GM21423 (cell line): Measurements from ENCODE around the gene INKA1.
"Not testable (repeated sequence)": the region's sequence is repeated elsewhere in the genome, so short reads cannot be mapped to it uniquely, and the experiment has no call there.

ENCODE experiments used
- ATAC-seq: cut with Tn5 transposase; IDR thresholded peaks from one replicate; pipeline ENCODE4 v1.9.1; 2021; ENCODE audit warnings: mild to moderate bottlenecking, moderate library complexity; ENCODE audit not compliant: unreplicated experiment

Gene INKA1

DNA sequence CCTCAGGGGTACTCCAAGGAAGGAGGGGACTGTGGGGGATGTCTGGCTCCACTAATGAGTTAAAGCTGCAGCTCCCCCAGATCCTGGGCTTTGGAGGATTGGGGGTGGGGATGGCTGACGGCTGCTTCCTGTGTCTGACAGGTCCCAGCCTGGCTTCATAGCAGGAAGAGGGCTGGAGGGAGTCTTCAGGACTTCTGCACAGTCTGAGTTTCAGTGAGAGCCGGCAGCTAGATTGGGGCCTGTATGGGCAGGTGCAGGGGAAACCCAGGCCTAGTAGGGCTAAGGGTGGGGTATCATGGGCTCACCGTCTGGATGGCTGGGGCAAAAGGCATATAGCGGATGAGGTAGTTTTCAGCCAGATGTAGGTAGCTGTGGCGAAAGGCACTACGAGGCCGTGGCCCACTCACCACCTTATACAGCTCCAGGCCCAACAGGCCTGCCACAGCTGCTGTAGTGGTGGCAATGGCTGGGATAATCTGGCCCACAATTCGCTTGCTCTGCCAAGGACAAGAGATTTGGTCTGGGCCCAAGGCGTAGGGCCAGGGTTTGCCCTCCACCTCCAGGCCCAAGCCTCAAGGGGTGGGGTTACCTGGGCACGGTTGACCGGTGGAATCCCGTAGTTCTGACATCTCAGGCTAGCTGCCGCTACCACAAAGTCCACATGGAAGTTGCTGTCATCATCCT is 4.5 kb downstream of the INKA1 start:
- no peak for ATAC-seq

GRCh38 chr3:49812916-49813496 is 9.9 kb downstream of the INKA1 start:
- no peak for ATAC-seq

- peak; percentile 87 for ATAC-seq
These were observed 10.6 kb downstream of the INKA1 start, which contains the start of gene UBA7 for GRCh38 chr3:49813497-49814174. TSS of gene UBA7 (minus strand) at chr3:49813953. CDS start at chr3:49813787, 166 bp downstream.

- ATAC-seq: not testable (repeated sequence)
These were observed 20.1 kb downstream of the INKA1 start for GRCh38 chr3:49823131-49823530.

GRCh38 chr3:49826016-49826415 is 23.0 kb downstream of the INKA1 start:
- no peak for ATAC-seq

- ATAC-seq: no peak
These were observed 28.3 kb downstream of the INKA1 start for GRCh38 chr3:49831341-49831740.

DNA sequence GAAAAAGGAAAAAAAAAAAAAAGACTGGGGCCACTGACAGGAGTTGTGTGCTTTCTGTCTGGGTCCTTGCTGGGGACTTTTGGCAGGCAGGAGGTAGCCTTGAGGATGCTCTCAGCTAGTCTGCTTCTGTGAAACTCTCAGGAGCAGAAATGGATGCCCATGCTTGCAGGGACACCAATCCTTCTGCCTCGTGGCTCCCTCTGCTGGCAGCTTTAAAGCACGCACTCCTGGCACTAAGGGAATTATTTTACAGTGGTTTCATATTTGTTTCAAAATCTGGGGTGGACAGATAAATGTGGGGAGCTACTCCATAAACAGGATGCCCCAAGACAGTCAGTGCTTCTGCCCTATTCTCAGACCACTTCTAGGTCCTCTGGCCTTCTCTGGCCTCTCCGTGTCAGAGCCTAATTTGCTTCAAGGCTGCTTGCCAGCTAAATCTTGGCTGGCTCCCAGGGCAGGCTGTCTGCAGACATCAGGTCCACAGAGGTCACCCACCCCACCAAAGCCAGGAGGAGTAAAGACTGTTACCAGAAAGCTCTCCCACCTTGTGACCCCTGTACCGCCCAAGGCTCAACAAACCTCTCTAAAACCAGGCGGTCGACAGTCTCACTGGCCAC is 36.2 kb downstream of the INKA1 start:
- no peak for ATAC-seq

DNA sequence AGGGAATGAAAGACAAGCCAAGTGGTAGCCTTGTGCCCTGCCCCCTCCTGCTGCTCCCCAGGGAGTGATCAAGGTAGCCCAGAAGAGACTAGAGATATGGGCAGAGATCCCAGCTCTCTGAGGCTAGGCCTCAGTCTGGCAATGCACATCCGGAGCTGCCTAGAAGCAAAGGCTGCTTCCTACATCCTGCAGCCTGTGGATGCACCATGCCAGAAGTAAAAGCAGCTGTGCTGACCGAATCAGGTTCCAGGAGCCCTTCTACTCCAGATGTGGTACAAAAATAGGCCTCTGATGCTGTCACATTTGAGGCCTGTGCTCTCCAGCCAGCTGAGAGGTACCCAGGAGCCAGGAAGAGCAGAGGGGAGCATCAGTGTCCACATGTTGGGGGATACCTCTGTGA is 37.3 kb downstream of the INKA1 start:
- ATAC-seq: no peak

DNA sequence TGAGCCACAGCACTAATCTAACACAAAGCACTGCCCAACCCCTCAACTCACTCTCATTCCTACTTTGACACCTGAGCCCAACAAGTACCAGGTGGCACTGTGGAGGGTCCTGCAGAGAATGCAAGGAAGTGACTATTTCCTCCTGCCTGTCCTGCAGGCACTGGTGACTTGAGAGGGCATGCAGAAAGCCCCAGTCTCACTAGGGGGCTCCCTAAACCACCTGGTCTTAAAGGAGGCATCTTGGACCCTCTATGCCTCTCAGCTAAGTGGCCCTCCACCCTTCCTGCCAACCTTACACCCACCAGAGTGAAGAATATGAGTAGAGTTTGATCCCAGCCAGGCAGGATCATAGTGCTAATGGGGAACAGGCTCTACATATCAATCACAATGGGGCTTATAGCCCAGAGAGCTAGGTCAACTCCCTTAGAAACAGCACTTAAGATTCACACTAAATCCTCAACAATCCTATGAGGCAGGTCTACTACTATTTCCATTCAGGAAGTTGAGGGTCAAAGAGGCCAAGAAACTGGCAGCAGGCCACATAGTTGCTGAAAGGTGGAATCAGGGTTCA is 38.1 kb downstream of the INKA1 start:
- no peak for ATAC-seq

- no peak for ATAC-seq
These were observed 38.7 kb downstream of the INKA1 start for GRCh38 chr3:49841806-49842205.

- no peak for ATAC-seq
These were observed 39.9 kb downstream of the INKA1 start for GRCh38 chr3:49842843-49843517.

DNA sequence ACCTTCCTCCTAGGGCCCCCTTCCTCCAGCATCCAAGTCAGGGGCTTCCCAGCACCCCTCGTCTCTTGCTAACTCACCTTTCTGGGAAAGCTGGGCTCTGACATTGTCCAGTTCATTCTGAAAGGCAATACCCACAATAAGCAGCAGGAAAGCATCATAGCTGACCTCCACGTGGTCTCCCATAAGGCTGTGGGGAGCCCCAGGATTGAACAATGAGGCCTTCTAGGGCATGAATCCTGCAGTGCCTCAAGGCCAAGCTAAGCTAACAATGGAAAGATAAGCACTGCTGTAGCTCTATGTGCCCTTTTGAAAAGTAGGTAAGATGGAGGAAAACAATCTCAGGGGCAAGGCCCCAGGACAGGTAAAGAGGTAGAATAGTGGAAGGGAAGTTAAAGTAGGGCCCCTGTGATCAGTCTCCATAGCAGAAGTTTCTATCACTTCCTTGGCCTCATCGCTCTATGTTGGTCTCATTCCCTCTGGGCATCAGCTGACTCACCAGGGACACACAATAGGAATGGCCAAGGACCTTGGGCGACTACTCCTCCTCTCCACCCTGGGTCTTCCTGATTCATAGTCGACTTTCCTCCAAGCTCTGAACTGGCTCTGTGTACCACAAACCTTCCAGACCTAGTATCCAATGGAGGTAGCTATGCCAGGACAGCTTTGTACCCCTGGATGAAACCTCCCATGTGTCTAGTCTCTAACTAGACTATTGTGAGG is 41.6 kb downstream of the INKA1 start:
- no peak for ATAC-seq

- ATAC-seq: no peak
These were observed 42.6 kb downstream of the INKA1 start for GRCh38 chr3:49845694-49846093.
